Spleen (tissue), 11 donors: ENCODE results near the gene TIMM50. TPM values are rescaled to one million over a fixed set of nuclear protein-coding genes. Genes with fewer than 3 reads are reported as not detected.
A peak's percentile ranks its signal among the peaks of the same experiment; 100 is the strongest.

Experiments
- DNase-seq: peaks from one replicate; pipeline ENCODE4 v3.0.0-alpha.2; 2020
- H3K27ac ChIP-seq, 8 donors: fragments of 200-600 bp; sonication (generic) in 7 of 8; 1 replicate in 4 of 8; 2 replicates in 4 of 8; pipeline versions ENCODE4 v1.5.0 to v1.8.0; 2016 to 2021; ENCODE audit warnings: inconsistent platforms in 4 of 8, mild to moderate bottlenecking in 4 of 8, moderate library complexity in 1 of 8
- H3K27me3 ChIP-seq, 7 donors: fragments of 200-600 bp; sonication (generic) in 6 of 7; replicated peaks in 1 of 7; 1 replicate in 4 of 7; 2 replicates in 3 of 7; pipeline versions ENCODE4 v1.5.0 to v1.8.0; 2016 to 2021; ENCODE audit warnings: inconsistent platforms in 3 of 7, mild to moderate bottlenecking in 1 of 7
- H3K36me3 ChIP-seq, 6 donors: fragments of 200-600 bp; sonication (generic) in 5 of 6; 1 replicate in 4 of 6; 2 replicates in 2 of 6; pipeline versions ENCODE4 v1.5.0 to v1.8.0; 2016 to 2021; ENCODE audit warnings: inconsistent platforms in 2 of 6
- H3K4me1 ChIP-seq, 6 donors: fragments of 200-600 bp; sonication (generic) in 5 of 6; 1 replicate in 3 of 6; 2 replicates in 3 of 6; pipeline versions ENCODE4 v1.5.0 to v1.8.0; 2016 to 2021; ENCODE audit warnings: inconsistent platforms in 3 of 6
- H3K4me3 ChIP-seq, 8 donors: fragments of 200-600 bp; sonication (generic) in 7 of 8; 1 replicate in 4 of 8; 2 replicates in 4 of 8; pipeline versions ENCODE4 v1.5.0 to v1.8.0; 2016 to 2021; ENCODE audit warnings: inconsistent platforms in 4 of 8, mild to moderate bottlenecking in 4 of 8, moderate library complexity in 2 of 8
- H3K9me3 ChIP-seq, 8 donors: fragments of 200-600 bp; sonication (generic) in 7 of 8; 1 replicate in 4 of 8; 2 replicates in 4 of 8; pipeline versions ENCODE4 v1.5.0 to v1.8.0; 2016 to 2021; ENCODE audit warnings: inconsistent platforms in 4 of 8
- POLR2A ChIP-seq, 3 donors: fragments of 450-650 bp; IDR thresholded peaks; one replicate each; pipeline ENCODE4 v1.5.1; 2017; ENCODE audit warnings: antibody characterized with exemption in 3 of 3, mild to moderate bottlenecking in 1 of 3
- POLR2AphosphoS5 ChIP-seq, 3 donors: sonication (generic); formaldehyde crosslinking; IDR thresholded peaks; one replicate each; pipeline ENCODE4 v1.5.1; 2017; ENCODE audit warnings: antibody characterized with exemption in 3 of 3
- WGBS, 5 donors: extraction: QIAGEN DNeasy Blood & Tissue Kit in 3 of 5; methylation state at CpG; one replicate each; pipeline versions ENCODE4 v1.1.5 to v1.1.7; 2013 to 2018; 5-methylcytosine and 5-hydroxymethylcytosine counted together
- intact Hi-C: fragments of 100-400 bp; cut with DNase I; formaldehyde crosslinking; loops from one replicate; pipeline ENCODE4 v1.15.0; 2023; ENCODE audit warnings: low total_unique reads
- polyA plus RNA-seq, 3 donors: library from polyadenylated mRNA; stranded (reverse); fragments of 200-250 nt; gene quantifications; one replicate each; pipeline ENCODE4 v1.2.1, GENCODE V29; 2013
- total RNA-seq, 7 donors: library from RNA; depleted of rRNA in 3 of 7; stranded (reverse); fragments of >200 nt in 3 of 7; fragmentation: NEBNext Ultra II Directional in 4 of 7; extraction: Animal tissue kit (Norgen Biotek cat#: 25700) in 4 of 7; gene quantifications; one replicate each; pipeline versions ENCODE4 v1.1.0 to v1.2.1, GENCODE V29; 2016 to 2021
- TF ChIP-seq, protein P1 (sequence below), 11 experiments: fragments of 200-600 bp in 7 of 11; fragments of 450-650 bp in 4 of 11; sonication (generic) in 4 of 11; IDR thresholded peaks in 8 of 11; conservative IDR thresholded peaks in 3 of 11; 1 replicate in 7 of 11; 2 replicates in 4 of 11; pipeline versions ENCODE4 v1.4.0 to v1.8.0; 2016 to 2021; ENCODE audit warnings: antibody characterized with exemption in 11 of 11, inconsistent platforms in 4 of 11, mild to moderate bottlenecking in 1 of 11
- donor health status: healthy with polysubstance abuse.
- donor health status: DM: no; HTN: no; CAD: no; lungs with moderate emphysema.
- donor health status: DM: no; HTN: no; CAD: no.
- donor health status: Bipolar disorder and iron deficiency.
- donor health status: healthy.
- donor health status: DM: no; HTN: no; CAD: no.
- donor health status: DM: yes; HTN: yes; CAD: no.

TIMM50 gene
- total and polyA plus RNA-seq, 10 donors, result 30.3 to 51.5 (median 41.3) TPM

- Histone ChIP-seq H3K4me3 (peak overlapping the region; percentile 89 to 100 (median 96)), H3K9me3 (no peaks in the 10 kb centered on the region), H3K27ac (peak overlapping the region in 6 of 8 donors; percentile 55 to 90 (median 84)), H3K27me3 (no peaks in the 10 kb centered on the region), H3K4me1 (peaks cover 11 to 35% (median 23%) of the 10 kb centered on the region in 6 donors), H3K36me3 (peaks cover 0 to 51% (median 27%) of the 10 kb centered on the region in 6 donors)
- intact Hi-C loops, result loop anchor here (5.0 kb wide), 1 partner anchor 51 kb away; the partner anchor contains the start of gene EID2B
- no peak for DNase-seq
- no peak for TF ChIP-seq POLR2AphosphoS5 (IDR thresholded peaks at IDR 0.05)
- TF ChIP-seq, protein P1, sequence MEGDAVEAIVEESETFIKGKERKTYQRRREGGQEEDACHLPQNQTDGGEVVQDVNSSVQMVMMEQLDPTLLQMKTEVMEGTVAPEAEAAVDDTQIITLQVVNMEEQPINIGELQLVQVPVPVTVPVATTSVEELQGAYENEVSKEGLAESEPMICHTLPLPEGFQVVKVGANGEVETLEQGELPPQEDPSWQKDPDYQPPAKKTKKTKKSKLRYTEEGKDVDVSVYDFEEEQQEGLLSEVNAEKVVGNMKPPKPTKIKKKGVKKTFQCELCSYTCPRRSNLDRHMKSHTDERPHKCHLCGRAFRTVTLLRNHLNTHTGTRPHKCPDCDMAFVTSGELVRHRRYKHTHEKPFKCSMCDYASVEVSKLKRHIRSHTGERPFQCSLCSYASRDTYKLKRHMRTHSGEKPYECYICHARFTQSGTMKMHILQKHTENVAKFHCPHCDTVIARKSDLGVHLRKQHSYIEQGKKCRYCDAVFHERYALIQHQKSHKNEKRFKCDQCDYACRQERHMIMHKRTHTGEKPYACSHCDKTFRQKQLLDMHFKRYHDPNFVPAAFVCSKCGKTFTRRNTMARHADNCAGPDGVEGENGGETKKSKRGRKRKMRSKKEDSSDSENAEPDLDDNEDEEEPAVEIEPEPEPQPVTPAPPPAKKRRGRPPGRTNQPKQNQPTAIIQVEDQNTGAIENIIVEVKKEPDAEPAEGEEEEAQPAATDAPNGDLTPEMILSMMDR (IDR thresholded peaks at IDR 0.05 in 8 of 11, conservative IDR thresholded peaks at IDR 0.05 in 3 of 11), result no peak
- TF ChIP-seq POLR2A (IDR thresholded peaks at IDR 0.05), result no peak
- WGBS, 5 donors, result 0 to 3% (median 1%) methylated on average over 12 of the region's 12 CpGs
Observed at GRCh38 chr19:39481229-39481545, 549 bp downstream of the TIMM50 start.

DNA sequence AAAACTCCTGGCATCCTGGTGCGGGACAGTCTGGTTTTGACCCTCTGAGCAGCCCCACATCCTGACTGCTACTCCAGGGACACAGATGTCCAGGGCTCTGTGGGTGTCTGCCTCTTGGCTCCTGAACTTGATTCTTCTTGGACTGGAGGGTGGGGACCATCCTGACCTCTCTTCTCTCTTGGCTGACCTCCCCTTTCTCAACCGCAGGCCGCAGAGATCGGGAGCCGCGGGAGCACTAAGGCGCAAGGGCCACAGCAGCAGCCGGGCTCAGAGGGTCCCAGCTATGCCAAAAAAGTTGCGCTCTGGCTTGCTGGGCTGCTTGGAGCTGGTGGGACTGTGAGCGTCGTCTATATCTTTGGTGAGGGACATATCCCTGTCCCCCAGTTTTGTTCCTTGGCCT, 1.0 kb downstream of the TIMM50 start:
- intact Hi-C loops, result loop anchor here (5.0 kb wide), 1 partner anchor 51 kb away; the partner anchor contains the start of gene EID2B
- 67 to 90% (median 86%) methylated on average over 5 to 11 of the region's 11 CpGs for WGBS, 5 donors
- no peak for DNase-seq

GRCh38 chr19:39483141-39483540, 2.5 kb downstream of the TIMM50 start:
- 69 to 80% (median 79%) methylated on average over 6 of the region's 6 CpGs for WGBS, 5 donors
- H3K36me3 ChIP-seq, result peaks cover 0 to 57% (median 43%) of the 10 kb centered on the region in 6 donors
- intact Hi-C loops, result loop anchor here (5.0 kb wide), 1 partner anchor 49 kb away; the partner anchor contains the start of gene EID2B
- TF ChIP-seq POLR2A (IDR thresholded peaks at IDR 0.05), result no peak
- H3K4me1 ChIP-seq, result peaks cover 11 to 35% (median 23%) of the 10 kb centered on the region in 6 donors
- no peak overlapping the region for H3K4me3 ChIP-seq
- no peak overlapping the region for H3K27ac ChIP-seq
- H3K9me3 ChIP-seq, result no peaks in the 10 kb centered on the region
- no peaks in the 10 kb centered on the region for H3K27me3 ChIP-seq
- no peak for DNase-seq

More for the DNA sequence above, 1.0 kb downstream of the TIMM50 start:
- no peaks in the 10 kb centered on the region for H3K9me3 ChIP-seq
- peaks cover 0 to 51% (median 29%) of the 10 kb centered on the region in 6 donors for H3K36me3 ChIP-seq
- peak overlapping the region; percentile 89 to 100 (median 96) for H3K4me3 ChIP-seq
- H3K27ac ChIP-seq, result no peak overlapping the region
- peaks cover 11 to 35% (median 23%) of the 10 kb centered on the region in 6 donors for H3K4me1 ChIP-seq
- TF ChIP-seq POLR2A (IDR thresholded peaks at IDR 0.05) (no peak), POLR2AphosphoS5 (IDR thresholded peaks at IDR 0.05) (no peak)
- TF ChIP-seq, protein P1 (IDR thresholded peaks at IDR 0.05 in 8 of 11, conservative IDR thresholded peaks at IDR 0.05 in 3 of 11), result no peak
- no peaks in the 10 kb centered on the region for H3K27me3 ChIP-seq

DNA sequence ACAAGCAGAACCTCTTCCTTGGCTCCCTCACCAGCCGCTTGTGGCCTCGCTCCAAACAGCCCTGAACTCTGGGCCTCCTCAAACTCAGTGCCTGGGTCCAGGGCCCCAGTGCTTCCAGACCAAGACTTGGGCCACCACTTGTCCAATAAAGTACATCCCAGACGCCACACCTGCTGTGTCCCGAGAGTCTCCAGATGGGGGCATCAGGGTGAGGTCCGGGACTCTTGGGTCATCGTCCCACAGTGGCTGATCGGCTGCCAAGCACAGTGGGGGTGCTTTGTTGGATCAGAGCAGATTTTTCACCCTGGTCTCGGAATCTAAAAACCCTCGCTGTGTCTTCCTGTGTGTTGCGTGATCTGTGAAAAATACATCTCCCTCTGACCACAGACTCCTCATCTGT, 9.1 kb downstream of the TIMM50 start:
- WGBS, 5 donors, result 86 to 94% (median 89%) methylated on average over 10 of the region's 10 CpGs
- no peak for DNase-seq
- Histone ChIP-seq H3K27ac (no peak overlapping the region), H3K9me3 (no peaks in the 10 kb centered on the region), H3K4me3 (no peak overlapping the region), H3K27me3 (no peaks in the 10 kb centered on the region), H3K4me1 (no peaks in the 10 kb centered on the region), H3K36me3 (peaks cover 3 to 76% (median 67%) of the 10 kb centered on the region in 6 donors)
- TF ChIP-seq, protein P1 (IDR thresholded peaks at IDR 0.05 in 8 of 11, conservative IDR thresholded peaks at IDR 0.05 in 3 of 11), result no peak
- TF ChIP-seq POLR2A (IDR thresholded peaks at IDR 0.05) (no peak), POLR2AphosphoS5 (IDR thresholded peaks at IDR 0.05) (no peak)
- intact Hi-C loops, result no loop called here
